Left ventricle myocardium inferior (tissue), 1 donor: ENCODE results near the gene ABHD10. TPM values are rescaled to one million over a fixed set of nuclear protein-coding genes. Genes with fewer than 3 reads are reported as not detected.

ENCODE experiments used
- DNase-seq: peaks from one replicate; pipeline ENCODE4 v3.0.0-alpha.2; 2020
- H3K27ac ChIP-seq: fragments of 200-600 bp; replicated peaks from 2 replicates; pipeline ENCODE4 v1.8.0; 2021
- H3K27me3 ChIP-seq: fragments of 200-600 bp; 2 replicates; pipeline ENCODE4 v1.8.0; 2021; ENCODE audit warnings: low read depth
- H3K36me3 ChIP-seq: fragments of 200-600 bp; 2 replicates; pipeline ENCODE4 v1.8.0; 2021
- H3K4me1 ChIP-seq: fragments of 200-600 bp; 2 replicates; pipeline ENCODE4 v1.8.0; 2021
- H3K4me3 ChIP-seq: fragments of 200-600 bp; 2 replicates; pipeline ENCODE4 v1.8.0; 2021; ENCODE audit warnings: mild to moderate bottlenecking, moderate library complexity
- H3K9me3 ChIP-seq: fragments of 200-600 bp; replicated peaks from 2 replicates; pipeline ENCODE4 v1.8.0; 2021
- CTCF ChIP-seq: fragments of 200-600 bp; IDR thresholded peaks from 2 replicates; pipeline ENCODE4 v1.8.0; 2021; ENCODE audit warnings: antibody characterized with exemption, mild to moderate bottlenecking, borderline replicate concordance
- intact Hi-C: fragments of 100-400 bp; cut with micrococcal nuclease; formaldehyde crosslinking; loops from one replicate; pipeline ENCODE4 v1.11.0; 2022
- total RNA-seq: library from RNA; stranded (reverse); fragmentation: NEBNext Ultra II Directional; extraction: Animal tissue kit (Norgen Biotek cat#: 25700); gene quantifications from one replicate; pipeline ENCODE4 v1.2.1, GENCODE V29; 2021
- donor health status: DM: no; HTN: yes; CAD: no; lungs with severe emphysema.

ABHD10 gene
- total RNA-seq, 1 donor from 2014 or later: 62.7 TPM

GRCh38 chr3:112019716-112020115 is 40.9 kb downstream of the ABHD10 start:
- intact Hi-C loops: no loop called here
- no peak overlapping the region for H3K27ac ChIP-seq

GRCh38 chr3:112020674-112021085 is 41.9 kb downstream of the ABHD10 start:
- no peaks in the 10 kb centered on the region for H3K9me3 ChIP-seq
- TF ChIP-seq CTCF: no peak
- no peaks in the 10 kb centered on the region for H3K27me3 ChIP-seq
- intact Hi-C loops: no loop called here
- no peaks in the 10 kb centered on the region for H3K36me3 ChIP-seq
- H3K27ac ChIP-seq: no peak overlapping the region
- DNase-seq: no peak
- no peaks in the 10 kb centered on the region for H3K4me1 ChIP-seq
- no peak overlapping the region for H3K4me3 ChIP-seq

More at GRCh38 chr3:112019716-112020115, 40.9 kb downstream of the ABHD10 start:
- Histone ChIP-seq H3K27me3 (no peaks in the 10 kb centered on the region), H3K4me3 (no peak overlapping the region), H3K9me3 (no peaks in the 10 kb centered on the region), H3K36me3 (no peaks in the 10 kb centered on the region), H3K4me1 (no peaks in the 10 kb centered on the region)
- no peak for TF ChIP-seq CTCF
- DNase-seq: no peak

GRCh38 chr3:112027142-112027541 is 48.3 kb downstream of the ABHD10 start:
- Histone ChIP-seq H3K4me1 (peaks cover 9% of the 10 kb centered on the region), H3K36me3 (no peaks in the 10 kb centered on the region), H3K27ac (no peak overlapping the region), H3K9me3 (no peaks in the 10 kb centered on the region), H3K27me3 (no peaks in the 10 kb centered on the region), H3K4me3 (no peak overlapping the region)
- intact Hi-C loops: no loop called here
- DNase-seq: no peak
- TF ChIP-seq CTCF: no peak

GRCh38 chr3:112027826-112028225 is 49.0 kb downstream of the ABHD10 start:
- Histone ChIP-seq H3K27me3 (no peaks in the 10 kb centered on the region), H3K9me3 (no peaks in the 10 kb centered on the region), H3K27ac (no peak overlapping the region), H3K4me1 (peaks cover 16% of the 10 kb centered on the region), H3K36me3 (no peaks in the 10 kb centered on the region), H3K4me3 (no peak overlapping the region)
- TF ChIP-seq CTCF: no peak
- intact Hi-C loops: no loop called here
- no peak for DNase-seq

GRCh38 chr3:112030901-112031300 is 52.1 kb downstream of the ABHD10 start:
- intact Hi-C loops: no loop called here
- H3K36me3 ChIP-seq: no peaks in the 10 kb centered on the region
- DNase-seq: no peak
- no peak overlapping the region for H3K4me3 ChIP-seq
- no peak for TF ChIP-seq CTCF
- no peaks in the 10 kb centered on the region for H3K27me3 ChIP-seq
- H3K4me1 ChIP-seq: peaks cover 17% of the 10 kb centered on the region
- H3K27ac ChIP-seq: no peak overlapping the region
- H3K9me3 ChIP-seq: no peaks in the 10 kb centered on the region

- H3K9me3 ChIP-seq: no peaks in the 10 kb centered on the region
Measured at GRCh38 chr3:112032098-112032731, 53.4 kb downstream of the ABHD10 start.

More at GRCh38 chr3:112032098-112032731, 53.4 kb downstream of the ABHD10 start:
- Histone ChIP-seq H3K27me3 (no peaks in the 10 kb centered on the region), H3K4me1 (peaks cover 17% of the 10 kb centered on the region), H3K27ac (no peak overlapping the region), H3K36me3 (no peaks in the 10 kb centered on the region), H3K4me3 (no peak overlapping the region)
- intact Hi-C loops: no loop called here
- DNase-seq: no peak
- TF ChIP-seq CTCF: no peak
